Measurements from ENCODE around the gene GNB1L. TPM values are rescaled to one million over a fixed set of nuclear protein-coding genes. Genes with fewer than 3 reads are reported as not detected.

GNB1L gene
- total RNA-seq, 1 experiment from 2014 or later = 11.9 TPM

DNA sequence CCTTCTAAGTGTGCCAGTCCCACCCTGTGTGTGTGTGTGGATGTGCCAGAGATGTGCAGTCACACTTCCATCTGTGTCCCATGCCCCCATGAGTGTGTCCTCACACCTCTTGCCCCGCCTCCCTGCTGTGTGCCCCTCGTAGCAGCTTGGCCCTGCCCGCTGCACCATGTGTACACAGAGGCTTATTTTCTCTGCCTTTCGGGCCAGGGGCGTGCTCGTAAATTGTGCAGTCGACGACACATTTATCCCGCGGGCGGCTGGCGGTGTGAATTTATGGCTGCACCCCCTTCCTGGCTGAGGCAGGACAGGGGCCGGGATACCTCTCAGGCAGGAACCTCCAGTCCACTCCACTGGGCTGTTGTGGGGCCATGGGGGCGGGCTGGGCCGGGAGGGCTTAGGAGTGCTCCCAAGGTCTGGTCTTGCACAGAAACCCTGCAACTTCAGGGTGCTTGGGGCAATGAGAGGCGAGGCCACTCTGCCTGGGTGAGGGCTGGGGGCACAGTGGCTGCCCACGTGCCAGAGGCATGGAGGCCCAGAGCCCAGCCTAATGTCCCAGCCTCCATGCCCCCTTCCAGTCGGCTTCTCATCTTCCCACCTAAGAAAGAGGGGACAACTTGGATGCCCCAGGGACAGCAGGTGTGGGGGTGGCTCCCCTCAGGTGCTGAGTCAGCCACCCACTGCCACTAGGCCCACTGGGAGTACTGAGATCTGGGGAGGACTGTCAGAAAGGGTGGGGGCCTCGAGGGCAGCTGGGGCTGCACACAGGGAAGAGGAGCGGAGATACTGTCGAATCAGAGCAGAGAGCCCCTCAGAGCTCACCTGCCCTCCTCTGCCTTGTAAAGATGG lies 118.8 kb downstream of the GNB1L start:
- no peak for DNase-seq (ENCODE audit: low read depth)

GRCh38 chr22:19734837-19735382 lies 119.8 kb downstream of the GNB1L start:
- no peak for DNase-seq (ENCODE audit: low read depth)

GRCh38 chr22:19734163-19734562 lies 120.5 kb downstream of the GNB1L start:
- no peak for DNase-seq (ENCODE audit: low read depth)

DNA sequence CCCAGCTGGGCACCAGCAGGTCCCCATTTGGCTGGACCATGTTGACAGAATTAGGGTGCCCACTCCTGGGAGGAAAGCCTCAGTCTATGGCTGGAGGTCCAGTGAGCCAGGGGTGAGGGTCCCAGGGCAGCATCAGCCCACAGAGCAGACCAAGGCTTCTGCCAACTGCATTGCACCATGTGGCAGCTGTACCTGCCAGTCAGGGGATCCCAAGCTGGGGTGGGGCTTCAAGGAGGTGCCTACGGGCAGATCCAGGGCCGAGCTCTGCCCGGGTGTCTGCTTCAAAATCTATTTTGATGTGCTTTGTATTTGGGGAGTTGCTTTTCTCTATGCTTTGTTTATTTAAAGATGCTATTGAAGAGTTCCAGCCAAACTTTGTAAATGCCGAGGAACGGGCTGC lies 120.9 kb downstream of the GNB1L start:
- DNase-seq (ENCODE audit: low read depth) = no peak

Other genes starting within 250 kb of the GNB1L start
- gene SEPTIN5, start 140.4 kb downstream of the GNB1L start, total RNA-seq (2014; rRNA removed; shearing (Covaris generic)) = 4.0 and 8.2 TPM in 2 replicates
- 0.78 TPM in 1 of 2 replicates, not detected in the other for gene GP1BB, start 131.3 kb downstream of the GNB1L start, total RNA-seq (2014; rRNA removed; shearing (Covaris generic))
- not detected in 2 replicates for gene TBX1, start 94.1 kb downstream of the GNB1L start, total RNA-seq (2014; rRNA removed; shearing (Covaris generic))
- gene RTL10, start within 50 bp of the GNB1L start, total RNA-seq (2014; rRNA removed; shearing (Covaris generic)) = 5.0 and 8.5 TPM in 2 replicates
- gene COMT, start 86.9 kb upstream of the GNB1L start, total RNA-seq (2014; rRNA removed; shearing (Covaris generic)) = 125 and 152 TPM in 2 replicates
- gene TXNRD2, start 86.9 kb upstream of the GNB1L start, total RNA-seq (2014; rRNA removed; shearing (Covaris generic)) = 23.2 and 24.9 TPM in 2 replicates
- gene ARVCF, start 161.9 kb upstream of the GNB1L start, total RNA-seq (2014; rRNA removed; shearing (Covaris generic)) = 0.98 and 2.8 TPM in 2 replicates
- 14.9 and 19.3 TPM in 2 replicates for gene TANGO2, start 166.2 kb upstream of the GNB1L start, total RNA-seq (2014; rRNA removed; shearing (Covaris generic))
- 9.2 and 9.9 TPM in 2 replicates for gene DGCR8, start 225.4 kb upstream of the GNB1L start, total RNA-seq (2014; rRNA removed; shearing (Covaris generic))

All from RPMI7951 (cell line).